CD8-positive, alpha-beta memory T cell (primary cell): Measurements from ENCODE around the gene TRIL. TPM values are rescaled to one million over a fixed set of nuclear protein-coding genes. Genes with fewer than 3 reads are reported as not detected.

ENCODE experiments used
- CTCF ChIA-PET: fragments of 350-600 bp; sonication (Branson Sonifier 250); formaldehyde crosslinking; loops from one replicate; lab custom pipeline; 2021; ENCODE audit warnings: antibody characterized with exemption; lab: Charles Lee
- POLR2A ChIA-PET: fragments of 350-600 bp; sonication (Branson Sonifier 250); formaldehyde crosslinking; loops from one replicate; lab custom pipeline; 2021; ENCODE audit warnings: antibody characterized with exemption; lab: Charles Lee
- DNase-seq, 5 donors: peaks; one replicate each; pipeline versions ENCODE4 v3.0.0 to v3.0.0-alpha.2; 2020 to 2022; ENCODE audit warnings: mixed read lengths in 1 of 5
- H3K27ac ChIP-seq: one replicate; pipeline ENCODE4 v1.7.0; 2013; ENCODE audit warnings: low read depth, mild to moderate bottlenecking, low read length, moderate library complexity
- H3K27me3 ChIP-seq: 2 replicates; pipeline ENCODE4 v1.7.0; 2013; ENCODE audit warnings: low read length, mild to moderate bottlenecking; ENCODE audit not compliant: insufficient read depth, poor library complexity, severe bottlenecking
- H3K36me3 ChIP-seq: 2 replicates; pipeline ENCODE4 v1.7.0; 2013; ENCODE audit warnings: mild to moderate bottlenecking, low read length, moderate library complexity; ENCODE audit not compliant: insufficient read depth
- H3K4me1 ChIP-seq: 2 replicates; pipeline ENCODE4 v1.7.0; 2013; ENCODE audit warnings: mild to moderate bottlenecking, low read length, moderate library complexity; ENCODE audit not compliant: insufficient read depth
- H3K4me3 ChIP-seq: 2 replicates; pipeline ENCODE4 v1.7.0; 2013; ENCODE audit warnings: mild to moderate bottlenecking, low read length
- H3K9me3 ChIP-seq: 2 replicates; pipeline ENCODE4 v1.7.0; 2013; ENCODE audit warnings: mild to moderate bottlenecking, low read length
- H3K27ac Mint-ChIP-seq, 8 donors: one replicate each; pipeline ENCODE4 v1.8.0; 2020 to 2021; ENCODE audit warnings: mixed read lengths in 8 of 8, mild to moderate bottlenecking in 6 of 8, inconsistent platforms in 3 of 8, moderate library complexity in 3 of 8
- H3K27me3 Mint-ChIP-seq, 2 donors: one replicate each; pipeline ENCODE4 v1.8.0; 2020 to 2021; ENCODE audit warnings: mixed read lengths in 2 of 2, mild to moderate bottlenecking in 1 of 2, moderate library complexity in 1 of 2
- H3K36me3 Mint-ChIP-seq, 3 donors: one replicate each; pipeline ENCODE4 v1.8.0; 2020 to 2021; ENCODE audit warnings: mixed read lengths in 3 of 3, inconsistent platforms in 1 of 3, mild to moderate bottlenecking in 1 of 3
- H3K4me1 Mint-ChIP-seq, 3 donors: one replicate each; pipeline ENCODE4 v1.8.0; 2020 to 2021; ENCODE audit warnings: mixed read lengths in 3 of 3, inconsistent platforms in 1 of 3, mild to moderate bottlenecking in 1 of 3
- H3K4me3 Mint-ChIP-seq, 7 donors: one replicate each; pipeline ENCODE4 v1.8.0; 2020 to 2021; ENCODE audit warnings: mixed read lengths in 7 of 7, mild to moderate bottlenecking in 6 of 7, moderate library complexity in 4 of 7, inconsistent platforms in 2 of 7
- H3K9me3 Mint-ChIP-seq, 5 donors: one replicate each; pipeline ENCODE4 v1.8.0; 2020 to 2022; ENCODE audit warnings: mixed read lengths in 5 of 5, mild to moderate bottlenecking in 3 of 5, moderate library complexity in 2 of 5, inconsistent platforms in 1 of 5
- polyA plus RNA-seq: library from polyadenylated mRNA; unstranded; fragments of 300-500 nt; fragmentation: Illumina TruSeq; gene quantifications from one replicate; pipeline ENCODE4 v1.2.3, GENCODE V29; 2021
- total RNA-seq, 2 experiments: library from RNA; stranded (reverse); gene quantifications; one replicate each; pipeline ENCODE4 v1.2.3, GENCODE V29; 2021

Gene TRIL
- total and polyA plus RNA-seq, 3 experiments from 2014 or later = not detected

- no peak for DNase-seq
- CTCF ChIA-PET = interaction anchor here (1.4 kb wide), 1 partner anchor 21 kb away, joined by 5 read pairs; no protein-coding TSS in a partner anchor
- POLR2A ChIA-PET = no interaction called here
Measured at GRCh38 chr7:28905464-28905863, 52.7 kb downstream of the TRIL start.

GRCh38 chr7:28904578-28905048 lies 53.5 kb downstream of the TRIL start:
- Mint-ChIP-seq H3K27me3 (peaks cover 4 to 53% of the 10 kb centered on the region in 2 donors), H3K27ac (no peak overlapping the region), H3K9me3 (no peaks in the 10 kb centered on the region), H3K4me3 (no peak overlapping the region), H3K4me1 (no peaks in the 10 kb centered on the region), H3K36me3 (no peaks in the 10 kb centered on the region)
- no peaks in the 10 kb centered on the region for H3K4me1 ChIP-seq
- no peaks in the 10 kb centered on the region for H3K27me3 ChIP-seq
- H3K9me3 ChIP-seq = no peaks in the 10 kb centered on the region
- no peaks in the 10 kb centered on the region for H3K36me3 ChIP-seq
- ChIA-PET POLR2A (no interaction called here), CTCF (interaction anchor here (1.2 to 1.9 kb wide), 2 partner anchors 18 to 23 kb away, joined by 3 to 5 read pairs; no protein-coding TSS in a partner anchor)
- H3K27ac ChIP-seq = no peak overlapping the region
- no peak overlapping the region for H3K4me3 ChIP-seq
- no peak for DNase-seq

More at GRCh38 chr7:28905464-28905863, 52.7 kb downstream of the TRIL start:
- Mint-ChIP-seq H3K36me3 (no peaks in the 10 kb centered on the region), H3K9me3 (no peaks in the 10 kb centered on the region), H3K27ac (no peak overlapping the region), H3K27me3 (peaks cover 4 to 53% of the 10 kb centered on the region in 2 donors), H3K4me1 (no peaks in the 10 kb centered on the region), H3K4me3 (no peak overlapping the region)
- no peaks in the 10 kb centered on the region for H3K36me3 ChIP-seq
- no peaks in the 10 kb centered on the region for H3K27me3 ChIP-seq
- no peak overlapping the region for H3K27ac ChIP-seq
- no peak overlapping the region for H3K4me3 ChIP-seq
- H3K4me1 ChIP-seq = no peaks in the 10 kb centered on the region
- no peaks in the 10 kb centered on the region for H3K9me3 ChIP-seq

GRCh38 chr7:28903730-28904577 lies 54.2 kb downstream of the TRIL start:
- POLR2A ChIA-PET = no interaction called here
- H3K4me1 Mint-ChIP-seq = no peaks in the 10 kb centered on the region

More at GRCh38 chr7:28903730-28904577, 54.2 kb downstream of the TRIL start:
- Mint-ChIP-seq H3K4me3 (no peak overlapping the region), H3K9me3 (no peaks in the 10 kb centered on the region), H3K36me3 (no peaks in the 10 kb centered on the region), H3K27ac (no peak overlapping the region), H3K27me3 (peaks cover 4 to 53% of the 10 kb centered on the region in 2 donors)
- H3K4me3 ChIP-seq = no peak overlapping the region
- H3K27me3 ChIP-seq = no peaks in the 10 kb centered on the region
- CTCF ChIA-PET = interaction anchor here (1.2 to 1.9 kb wide), 3 partner anchors 18 to 24 kb away, joined by 3 to 5 read pairs (median 4); no protein-coding TSS in a partner anchor
- H3K36me3 ChIP-seq = no peaks in the 10 kb centered on the region
- H3K9me3 ChIP-seq = no peaks in the 10 kb centered on the region
- DNase-seq = no peak
- no peaks in the 10 kb centered on the region for H3K4me1 ChIP-seq
- H3K27ac ChIP-seq = no peak overlapping the region

Other genes starting within 250 kb of the TRIL start
- 1 to 10 TPM; 1.0 to 1.3 TPM for gene CPVL, start 188.2 kb upstream of the TRIL start, total RNA-seq
- gene CPVL, start 188.2 kb upstream of the TRIL start, polyA plus RNA-seq = not detected
- 1 to 10 TPM; 4.1 to 5.3 TPM for gene CHN2, start 236.4 kb upstream of the TRIL start, total RNA-seq
- gene CHN2, start 236.4 kb upstream of the TRIL start, polyA plus RNA-seq = 30.4 TPM